Gastrocnemius medialis (tissue), 4 donors: ENCODE measurements around the gene ACP7. TPM values are rescaled to one million over a fixed set of nuclear protein-coding genes. Genes with fewer than 3 reads are reported as not detected.

Experiments used
- ATAC-seq, 2 donors: fragments of 150-250 bp; one replicate each; pipeline ENCODE4 v1.9.1; 2016
- DNase-seq, 2 donors: peaks; one replicate each; pipeline ENCODE4 v3.0.0-alpha.2; 2019
- H3K27ac ChIP-seq, 4 donors: fragments of 200-600 bp; sonication (generic); 1 replicate in 1 of 4; 2 replicates in 3 of 4; pipeline ENCODE4 v1.5.1; 2016 to 2018; ENCODE audit warnings: mild to moderate bottlenecking in 2 of 4, moderate library complexity in 1 of 4
- H3K27me3 ChIP-seq, 3 donors: fragments of 200-600 bp; sonication (generic) in 2 of 3; 1 replicate in 1 of 3; 2 replicates in 2 of 3; pipeline versions ENCODE4 v1.5.1 to v1.6.0; 2016 to 2019; ENCODE audit warnings: mild to moderate bottlenecking in 1 of 3, moderate library complexity in 1 of 3
- H3K36me3 ChIP-seq, 2 donors: fragments of 200-600 bp; sonication (generic) in 1 of 2; one replicate each; pipeline ENCODE4 v1.5.1; 2017 to 2018
- H3K4me1 ChIP-seq, 2 donors: fragments of 200-600 bp; sonication (generic) in 1 of 2; one replicate each; pipeline ENCODE4 v1.5.1; 2016 to 2017; ENCODE audit warnings: mild to moderate bottlenecking in 2 of 2
- H3K4me3 ChIP-seq, 4 donors: fragments of 200-600 bp; sonication (generic) in 3 of 4; 1 replicate in 1 of 4; 2 replicates in 3 of 4; pipeline ENCODE4 v1.5.1; 2016 to 2019; ENCODE audit warnings: mild to moderate bottlenecking in 2 of 4
- H3K9me3 ChIP-seq, 3 donors: fragments of 200-600 bp; sonication (generic) in 2 of 3; 1 replicate in 1 of 3; 2 replicates in 2 of 3; pipeline ENCODE4 v1.5.1; 2016 to 2019
- CTCF ChIP-seq, 5 experiments: fragments of 450-650 bp in 3 of 5; fragments of 200-600 bp in 2 of 5; sonication (generic) in 2 of 5; IDR thresholded peaks in 4 of 5; conservative IDR thresholded peaks in 1 of 5; 1 replicate in 4 of 5; 2 replicates in 1 of 5; pipeline ENCODE4 v1.5.1; 2016 to 2019; ENCODE audit warnings: antibody characterized with exemption in 5 of 5, mild to moderate bottlenecking in 3 of 5, moderate library complexity in 3 of 5
- POLR2A ChIP-seq, 2 donors: fragments of 450-650 bp; IDR thresholded peaks; one replicate each; pipeline ENCODE4 v1.6.1; 2017; ENCODE audit warnings: antibody characterized with exemption in 2 of 2, mild to moderate bottlenecking in 2 of 2, moderate library complexity in 2 of 2
- in situ Hi-C, 4 donors: fragments of 200-750 bp; cut with MboI; loops; one replicate each; pipeline versions ENCODE4 v1.15.0 to v1.8.0; 2017; ENCODE audit warnings: low sequenced_read_pairs in 4 of 4
- intact Hi-C: fragments of 100-400 bp; cut with DNase I; formaldehyde crosslinking; loops from one replicate; pipeline ENCODE4 v1.15.1; 2023; ENCODE audit warnings: low total_unique reads
- total RNA-seq, 4 donors: library from RNA; depleted of rRNA; stranded (reverse); fragments of >200 nt; gene quantifications; one replicate each; pipeline versions ENCODE4 v1.1.0 to v1.2.3, GENCODE V29; 2016

Gene ACP7
- total RNA-seq, 4 donors from 2014 or later: not detected

DNA sequence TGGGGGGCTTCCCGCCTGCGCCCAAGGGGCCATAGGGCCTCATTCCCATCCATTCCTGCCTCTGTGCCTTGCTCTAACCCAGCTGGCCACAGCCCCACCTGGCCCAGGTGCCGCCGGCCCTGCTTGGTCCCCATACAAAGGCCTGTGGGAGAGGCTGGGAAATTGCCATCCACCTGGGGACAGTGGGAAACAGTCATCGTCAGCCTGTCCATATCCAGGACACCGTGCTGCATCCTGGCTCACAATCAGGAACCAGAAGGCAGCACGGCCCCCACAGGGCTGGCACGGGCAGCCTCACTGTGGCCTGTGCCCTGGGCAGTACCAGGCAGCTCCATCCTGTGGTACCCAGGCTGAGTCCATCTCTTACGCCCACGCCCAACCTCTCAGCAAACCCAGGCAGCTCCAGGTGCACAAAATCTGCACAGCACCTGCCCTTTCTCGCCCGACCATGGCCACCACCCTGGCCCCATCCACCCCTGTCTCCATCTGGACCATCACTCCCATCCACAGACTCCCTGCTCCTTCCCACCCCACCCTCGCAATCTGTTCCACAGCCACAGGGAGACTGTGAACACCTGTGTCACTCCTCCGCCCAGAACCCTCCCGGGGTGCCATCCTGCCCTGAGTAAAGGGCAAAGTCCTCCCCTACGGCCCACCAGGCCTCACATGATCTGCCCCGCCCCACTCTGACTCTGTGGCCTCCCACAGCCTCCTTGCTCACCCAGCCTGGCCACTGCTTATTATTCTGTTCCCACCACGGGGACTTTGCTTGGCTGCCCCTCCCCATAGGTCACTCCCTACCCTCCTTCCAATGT, 30.7 kb upstream of the ACP7 start:
- Histone ChIP-seq H3K36me3 (no peaks in the 10 kb centered on the region), H3K27me3 (no peaks in the 10 kb centered on the region), H3K4me3 (no peak overlapping the region), H3K9me3 (no peaks in the 10 kb centered on the region), H3K4me1 (no peaks in the 10 kb centered on the region), H3K27ac (no peak overlapping the region)
- TF ChIP-seq POLR2A (IDR thresholded peaks at IDR 0.05) (no peak), CTCF (IDR thresholded peaks at IDR 0.05 in 4 of 5, conservative IDR thresholded peaks at IDR 0.05 in 1 of 5) (no peak)
- intact Hi-C loops (no loop called here), in situ Hi-C loops (no loop called here)
- DNase-seq (no peak), ATAC-seq (no peak)

GRCh38 chr19:39054091-39054470, 30.1 kb upstream of the ACP7 start:
- Histone ChIP-seq H3K4me1 (no peaks in the 10 kb centered on the region), H3K9me3 (no peaks in the 10 kb centered on the region), H3K36me3 (no peaks in the 10 kb centered on the region), H3K4me3 (no peak overlapping the region), H3K27me3 (no peaks in the 10 kb centered on the region), H3K27ac (no peak overlapping the region)
- no peak for ATAC-seq
- in situ Hi-C loops (no loop called here), intact Hi-C loops (no loop called here)
- DNase-seq: no peak
- no peak for TF ChIP-seq POLR2A (IDR thresholded peaks at IDR 0.05)
- no peak for TF ChIP-seq CTCF (IDR thresholded peaks at IDR 0.05 in 4 of 5, conservative IDR thresholded peaks at IDR 0.05 in 1 of 5)

- no peak overlapping the region for H3K4me3 ChIP-seq
These were observed 26.6 kb upstream of the ACP7 start for GRCh38 chr19:39057615-39058014.

DNA sequence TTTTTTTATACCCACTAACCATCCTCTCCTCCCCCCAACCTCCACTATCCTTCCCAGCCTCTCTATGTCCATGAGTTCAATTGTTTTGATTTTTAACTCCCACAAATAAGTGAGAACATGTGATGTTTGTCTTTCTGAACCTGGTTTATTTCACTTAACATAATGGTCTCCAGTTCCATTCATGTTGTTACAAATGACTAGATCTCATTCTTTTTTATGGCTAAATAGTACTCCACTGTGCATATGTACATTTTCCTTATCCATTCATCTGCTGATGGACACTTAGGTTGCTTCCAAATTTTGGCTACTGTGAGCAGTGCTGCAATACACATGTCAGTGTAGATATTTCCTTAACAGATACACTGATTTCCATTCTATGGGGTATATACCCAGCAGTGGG, 24.9 kb upstream of the ACP7 start:
- Histone ChIP-seq H3K36me3 (no peaks in the 10 kb centered on the region), H3K27me3 (no peaks in the 10 kb centered on the region), H3K4me3 (no peak overlapping the region), H3K4me1 (no peaks in the 10 kb centered on the region), H3K27ac (no peak overlapping the region), H3K9me3 (no peaks in the 10 kb centered on the region)
- in situ Hi-C loops: no loop called here
- ATAC-seq (no peak), DNase-seq (no peak)
- intact Hi-C loops: no loop called here
- TF ChIP-seq POLR2A (IDR thresholded peaks at IDR 0.05) (no peak), CTCF (IDR thresholded peaks at IDR 0.05 in 4 of 5, conservative IDR thresholded peaks at IDR 0.05 in 1 of 5) (no peak)

More at GRCh38 chr19:39057615-39058014, 26.6 kb upstream of the ACP7 start:
- intact Hi-C loops: no loop called here
- no peak overlapping the region for H3K27ac ChIP-seq
- ATAC-seq: no peak
- in situ Hi-C loops: no loop called here
- H3K27me3 ChIP-seq: no peaks in the 10 kb centered on the region
- TF ChIP-seq POLR2A (IDR thresholded peaks at IDR 0.05): no peak
- no peak for TF ChIP-seq CTCF (IDR thresholded peaks at IDR 0.05 in 4 of 5, conservative IDR thresholded peaks at IDR 0.05 in 1 of 5)
- no peak for DNase-seq
- H3K4me1 ChIP-seq: no peaks in the 10 kb centered on the region
- no peaks in the 10 kb centered on the region for H3K36me3 ChIP-seq
- H3K9me3 ChIP-seq: no peaks in the 10 kb centered on the region

DNA sequence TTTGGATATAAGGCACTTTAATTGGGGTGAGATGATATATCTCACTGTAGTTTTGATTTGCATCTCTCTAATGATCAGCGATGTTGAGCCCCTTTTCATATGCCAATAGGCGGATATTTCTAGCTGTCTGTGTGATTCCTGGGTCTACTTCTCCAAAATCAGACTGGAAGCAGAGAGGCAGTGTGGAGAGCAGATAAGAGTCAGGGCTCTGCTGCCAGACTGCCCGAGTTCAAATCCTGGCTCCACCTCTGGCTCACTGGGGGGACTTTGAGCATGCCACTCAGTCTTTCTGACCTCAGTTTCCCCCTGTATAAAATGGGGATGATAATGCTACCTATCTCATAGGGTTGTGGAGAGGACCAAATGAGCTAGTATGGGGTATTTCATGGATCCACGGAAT, 24.0 kb upstream of the ACP7 start:
- in situ Hi-C loops: no loop called here
- Histone ChIP-seq H3K4me1 (no peaks in the 10 kb centered on the region), H3K36me3 (no peaks in the 10 kb centered on the region), H3K27me3 (no peaks in the 10 kb centered on the region), H3K4me3 (no peak overlapping the region), H3K27ac (no peak overlapping the region), H3K9me3 (no peaks in the 10 kb centered on the region)
- ATAC-seq: no peak
- intact Hi-C loops: no loop called here
- DNase-seq: no peak
- TF ChIP-seq CTCF (IDR thresholded peaks at IDR 0.05 in 4 of 5, conservative IDR thresholded peaks at IDR 0.05 in 1 of 5) (no peak), POLR2A (IDR thresholded peaks at IDR 0.05) (no peak)
